Measurements from ENCODE around the gene MIDN.

The MIDN gene

GRCh38 chr19:1233115-1233667 is 15.2 kb upstream of the MIDN start:
- no peak for DNase-seq

- no peak for DNase-seq
These were observed 14.1 kb upstream of the MIDN start for GRCh38 chr19:1234051-1234954.

- no peak for DNase-seq
These were observed 13.4 kb upstream of the MIDN start for GRCh38 chr19:1234955-1235380.

- DNase-seq = no peak
These were observed 12.5 kb upstream of the MIDN start for GRCh38 chr19:1235625-1236538.

GRCh38 chr19:1236576-1236975 is 11.8 kb upstream of the MIDN start:
- peak; percentile 67 for DNase-seq

GRCh38 chr19:1237027-1237659 is 11.2 kb upstream of the MIDN start:
- no peak for DNase-seq

GRCh38 chr19:1237754-1238368 is 10.5 kb upstream of the MIDN start, which contains the start of gene CBARP:
CBARP (minus strand) TSS chr19:1238005; CDS start chr19:1236100, 1,905 bp downstream.
- DNase-seq = peak; percentile 28

- no peak for DNase-seq
These were observed 9.7 kb upstream of the MIDN start for GRCh38 chr19:1238369-1239303.

GRCh38 chr19:1239420-1239795 is 9.0 kb upstream of the MIDN start:
- no peak for DNase-seq

- peak; percentile 89 for DNase-seq
These were observed 8.3 kb upstream of the MIDN start for GRCh38 chr19:1239796-1240737.

GRCh38 chr19:1240925-1241324 is 7.5 kb upstream of the MIDN start:
- DNase-seq = no peak

GRCh38 chr19:1241417-1242095 is 6.8 kb upstream of the MIDN start, which contains the start of gene ATP5F1D:
ATP5F1D (plus strand) TSS chr19:1241751; CDS start chr19:1241851, 100 bp downstream.
- DNase-seq = peak; percentile 89

GRCh38 chr19:1243768-1244692 is 4.4 kb upstream of the MIDN start:
- DNase-seq = peak; percentile 83

GRCh38 chr19:1244693-1245451 is 3.5 kb upstream of the MIDN start:
- no peak for DNase-seq

GRCh38 chr19:1245494-1246264 is 2.7 kb upstream of the MIDN start:
- no peak for DNase-seq

Data from NCI-H2171 (cell line).